HG03108 (cell line): ENCODE measurements around the gene ZNF678.
"Not testable (repeated sequence)": the region's sequence is repeated elsewhere in the genome, so short reads cannot be mapped to it uniquely, and the experiment has no call there.

Source experiments
- ATAC-seq: cut with Tn5 transposase; IDR thresholded peaks from one replicate; pipeline ENCODE4 v1.9.1; 2021; ENCODE audit warnings: moderate library complexity; ENCODE audit not compliant: unreplicated experiment

The ZNF678 gene

GRCh38 chr1:227709451-227709850, 146.1 kb downstream of the ZNF678 start:
- no peak for ATAC-seq

GRCh38 chr1:227710474-227710873, 147.1 kb downstream of the ZNF678 start:
- not testable (repeated sequence) for ATAC-seq

DNA sequence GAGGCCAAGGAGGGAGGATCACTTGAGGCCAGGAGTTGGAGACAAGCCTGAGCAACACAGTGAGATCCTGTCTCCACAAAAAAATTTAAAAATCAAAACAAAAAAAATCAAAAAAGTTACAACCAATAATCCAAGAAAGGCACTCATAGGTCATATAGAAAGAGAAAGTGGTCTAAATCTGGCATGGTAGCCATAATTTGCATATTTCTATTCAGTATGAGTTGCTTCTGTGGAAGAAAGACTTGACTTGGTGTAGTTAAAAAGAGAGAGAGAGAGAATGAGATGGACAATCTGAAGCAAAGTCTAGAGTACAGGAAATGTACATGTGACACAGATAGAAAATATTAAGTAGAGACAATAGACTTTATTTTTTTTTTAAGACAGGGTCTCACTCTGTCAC, 149.3 kb downstream of the ZNF678 start:
- ATAC-seq = no peak

DNA sequence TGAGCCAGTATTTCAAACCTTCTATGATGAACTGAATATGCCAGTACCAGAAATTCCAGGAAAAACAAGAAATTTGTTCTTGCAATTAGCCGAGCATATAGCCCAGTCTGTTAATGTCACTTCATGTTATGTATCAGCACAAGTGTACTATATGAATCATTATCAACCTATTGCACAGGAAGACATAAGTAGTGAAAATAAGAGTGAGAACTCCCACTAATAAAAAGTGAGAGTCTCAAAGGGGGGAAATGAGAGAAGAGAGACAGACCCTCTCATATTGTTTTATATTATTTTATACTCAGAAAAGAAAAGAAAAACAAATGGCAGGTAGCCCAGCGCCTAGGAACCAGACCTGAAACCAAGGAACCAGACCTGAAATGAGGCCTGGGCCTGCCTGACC, 155.6 kb downstream of the ZNF678 start:
- ATAC-seq = no peak

- no peak for ATAC-seq
Measured at GRCh38 chr1:227723474-227723873, 160.1 kb downstream of the ZNF678 start.

DNA sequence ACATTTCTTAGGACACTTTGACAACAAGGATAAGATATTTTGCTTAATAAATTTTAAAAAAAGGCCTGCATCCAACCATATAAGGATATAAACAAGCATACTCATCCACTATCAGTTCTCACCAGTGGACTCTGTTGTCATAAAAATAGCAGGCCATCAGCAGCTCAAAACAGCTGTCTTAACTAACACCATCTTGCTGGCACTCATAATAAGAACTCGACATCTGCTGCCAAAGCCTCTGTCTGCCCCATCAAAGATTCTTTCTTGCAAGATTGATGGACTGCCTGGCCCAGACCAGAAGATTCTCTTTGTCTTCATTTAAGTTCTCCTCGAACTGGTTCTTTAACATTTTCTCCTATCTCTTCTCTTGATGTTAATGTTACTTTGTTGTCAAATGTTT, 161.7 kb downstream of the ZNF678 start:
- no peak for ATAC-seq

GRCh38 chr1:227726318-227726717, 163.0 kb downstream of the ZNF678 start:
- no peak for ATAC-seq
